Measurements from ENCODE around the gene BICRA. TPM values are rescaled to one million over a fixed set of nuclear protein-coding genes. Genes with fewer than 3 reads are reported as not detected.

The BICRA gene
- total RNA-seq, 1 donor from 2014 or later = 7.8 TPM

- no peak for TF ChIP-seq CTCF (IDR thresholded peaks at IDR 0.05; ENCODE audit: borderline replicate concordance)
- H3K4me1 ChIP-seq = peaks cover 49% of the 10 kb centered on the region
- no peak overlapping the region for H3K4me3 ChIP-seq
- intact Hi-C loops (cut with micrococcal nuclease) = no loop called here
- H3K27ac ChIP-seq (replicated peaks) = no peak overlapping the region
- H3K27me3 ChIP-seq (ENCODE audit: low read depth) = no peaks in the 10 kb centered on the region
- peaks cover 6% of the 10 kb centered on the region for H3K36me3 ChIP-seq
- no peak for DNase-seq
- H3K9me3 ChIP-seq (replicated peaks) = no peaks in the 10 kb centered on the region
Measured at GRCh38 chr19:47657719-47658118, 48.8 kb downstream of the BICRA start.

GRCh38 chr19:47658431-47659348, 49.8 kb downstream of the BICRA start:
- intact Hi-C loops (cut with micrococcal nuclease) = no loop called here
- H3K9me3 ChIP-seq (replicated peaks) = no peaks in the 10 kb centered on the region
- TF ChIP-seq CTCF (IDR thresholded peaks at IDR 0.05; ENCODE audit: borderline replicate concordance) = no peak
- H3K4me1 ChIP-seq = peaks cover 58% of the 10 kb centered on the region
- no peaks in the 10 kb centered on the region for H3K27me3 ChIP-seq (ENCODE audit: low read depth)
- H3K27ac ChIP-seq (replicated peaks) = peak overlapping the region; percentile 27
- H3K4me3 ChIP-seq = no peak overlapping the region
- peaks cover 2% of the 10 kb centered on the region for H3K36me3 ChIP-seq
- DNase-seq = no peak

GRCh38 chr19:47660435-47660832, 51.5 kb downstream of the BICRA start:
- no peak for TF ChIP-seq CTCF (IDR thresholded peaks at IDR 0.05; ENCODE audit: borderline replicate concordance)
- H3K9me3 ChIP-seq (replicated peaks) = no peaks in the 10 kb centered on the region
- DNase-seq = no peak
- H3K4me3 ChIP-seq = no peak overlapping the region
- H3K27ac ChIP-seq (replicated peaks) = peak overlapping the region; percentile 97
- no peaks in the 10 kb centered on the region for H3K27me3 ChIP-seq (ENCODE audit: low read depth)
- peaks cover 76% of the 10 kb centered on the region for H3K4me1 ChIP-seq
- H3K36me3 ChIP-seq = no peaks in the 10 kb centered on the region
- intact Hi-C loops (cut with micrococcal nuclease) = no loop called here

GRCh38 chr19:47661161-47661560, 52.2 kb downstream of the BICRA start:
- H3K4me3 ChIP-seq = no peak overlapping the region
- no peak for DNase-seq
- intact Hi-C loops (cut with micrococcal nuclease) = no loop called here

GRCh38 chr19:47661611-47662010, 52.7 kb downstream of the BICRA start:
- peak overlapping the region; percentile 97 for H3K27ac ChIP-seq (replicated peaks)
- H3K9me3 ChIP-seq (replicated peaks) = no peaks in the 10 kb centered on the region
- H3K4me1 ChIP-seq = peaks cover 88% of the 10 kb centered on the region
- H3K27me3 ChIP-seq (ENCODE audit: low read depth) = no peaks in the 10 kb centered on the region
- H3K36me3 ChIP-seq = no peaks in the 10 kb centered on the region
- DNase-seq = no peak
- no peak for TF ChIP-seq CTCF (IDR thresholded peaks at IDR 0.05; ENCODE audit: borderline replicate concordance)
- intact Hi-C loops (cut with micrococcal nuclease) = no loop called here
- no peak overlapping the region for H3K4me3 ChIP-seq

More at GRCh38 chr19:47661161-47661560, 52.2 kb downstream of the BICRA start:
- H3K27me3 ChIP-seq (ENCODE audit: low read depth) = no peaks in the 10 kb centered on the region
- H3K9me3 ChIP-seq (replicated peaks) = no peaks in the 10 kb centered on the region
- peaks cover 83% of the 10 kb centered on the region for H3K4me1 ChIP-seq
- H3K27ac ChIP-seq (replicated peaks) = peak overlapping the region; percentile 97
- TF ChIP-seq CTCF (IDR thresholded peaks at IDR 0.05; ENCODE audit: borderline replicate concordance) = no peak
- no peaks in the 10 kb centered on the region for H3K36me3 ChIP-seq

Measured in left ventricle myocardium inferior (tissue), 1 donor.